ENCODE results near the gene PRRG4. TPM values are rescaled to one million over a fixed set of nuclear protein-coding genes. Genes with fewer than 3 reads are reported as not detected.

PRRG4 gene
- total RNA-seq, 6 experiments from 2014 or later: not detected

DNA sequence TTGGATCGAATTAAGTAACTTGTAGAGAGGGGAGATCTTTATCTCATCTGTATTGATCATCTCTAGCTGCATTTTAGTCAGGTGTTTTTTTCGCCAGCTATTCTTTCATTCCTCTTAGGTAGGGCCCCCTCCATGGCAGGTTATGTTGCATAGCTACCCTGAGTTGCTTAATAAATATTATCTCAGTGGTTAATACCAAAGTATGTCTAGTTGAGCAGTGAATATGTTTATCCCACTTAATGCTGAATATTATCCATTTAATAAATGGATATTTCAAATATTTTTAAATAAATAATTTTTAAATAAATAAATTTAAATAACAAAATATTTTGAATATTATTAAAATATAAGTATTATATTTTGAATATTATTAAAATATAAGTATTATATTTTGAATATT is 9.6 kb downstream of the PRRG4 start:
- H3K27me3 Mint-ChIP-seq (ENCODE audit: insufficient read depth): peaks cover 18% of the 10 kb centered on the region
- no peak overlapping the region for H3K4me3 Mint-ChIP-seq
- no peaks in the 10 kb centered on the region for H3K4me1 Mint-ChIP-seq (ENCODE audit: low read depth)
- TF ChIP-seq CTCF (IDR thresholded peaks at IDR 0.05): no peak
- no peak overlapping the region for H3K27ac Mint-ChIP-seq
- no peaks in the 10 kb centered on the region for H3K9me3 Mint-ChIP-seq
- DNase-seq: no peak
- H3K36me3 Mint-ChIP-seq (ENCODE audit: low read depth): no peaks in the 10 kb centered on the region

- no peaks in the 10 kb centered on the region for H3K36me3 Mint-ChIP-seq (ENCODE audit: low read depth)
- no peaks in the 10 kb centered on the region for H3K4me1 Mint-ChIP-seq (ENCODE audit: low read depth)
- TF ChIP-seq CTCF (IDR thresholded peaks at IDR 0.05): no peak
- H3K27ac Mint-ChIP-seq: no peak overlapping the region
- H3K9me3 Mint-ChIP-seq: no peaks in the 10 kb centered on the region
- H3K27me3 Mint-ChIP-seq (ENCODE audit: insufficient read depth): peaks cover 18% of the 10 kb centered on the region
- H3K4me3 Mint-ChIP-seq: no peak overlapping the region
- no peak for DNase-seq
Measured at GRCh38 chr11:32840587-32840986, 10.9 kb downstream of the PRRG4 start.

DNA sequence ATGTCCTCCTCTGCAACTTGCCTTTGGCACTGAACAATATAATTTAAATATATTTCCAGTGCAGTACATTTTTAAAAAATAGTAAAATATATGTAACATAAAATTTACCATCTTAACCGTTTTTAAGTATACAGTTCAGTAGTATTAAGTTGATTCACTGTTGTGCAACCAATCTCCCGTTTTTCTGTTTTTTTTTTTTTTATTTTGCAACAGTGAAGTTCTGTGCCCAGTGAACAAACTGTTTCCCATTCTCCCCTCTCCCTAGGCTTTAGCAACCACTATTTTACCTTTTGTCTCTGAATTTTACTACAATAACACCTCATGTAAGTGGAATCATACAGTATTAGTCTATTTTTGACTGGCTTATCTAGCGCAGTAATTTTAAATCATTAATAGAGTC is 13.8 kb downstream of the PRRG4 start:
- Mint-ChIP-seq H3K27ac (no peak overlapping the region), H3K9me3 (no peaks in the 10 kb centered on the region), H3K36me3 (ENCODE audit: low read depth) (no peaks in the 10 kb centered on the region), H3K4me1 (ENCODE audit: low read depth) (no peaks in the 10 kb centered on the region), H3K27me3 (ENCODE audit: insufficient read depth) (peaks cover 13% of the 10 kb centered on the region), H3K4me3 (no peak overlapping the region)
- no peak for DNase-seq
- TF ChIP-seq CTCF (IDR thresholded peaks at IDR 0.05): no peak

- Mint-ChIP-seq H3K4me1 (ENCODE audit: low read depth) (peaks cover 7% of the 10 kb centered on the region; the same call in 1 of the 2 replicates), H3K36me3 (ENCODE audit: low read depth) (no peaks in the 10 kb centered on the region), H3K9me3 (no peaks in the 10 kb centered on the region), H3K4me3 (no peak overlapping the region), H3K27me3 (ENCODE audit: insufficient read depth) (peaks cover 7% of the 10 kb centered on the region), H3K27ac (no peak overlapping the region)
- no peak for DNase-seq
- TF ChIP-seq CTCF (IDR thresholded peaks at IDR 0.05): no peak
Measured at GRCh38 chr11:32847511-32847910, 17.8 kb downstream of the PRRG4 start.

- no peak for DNase-seq
- peaks cover 5% of the 10 kb centered on the region for H3K27me3 Mint-ChIP-seq (ENCODE audit: insufficient read depth)
Measured at GRCh38 chr11:32849761-32850160, 20.0 kb downstream of the PRRG4 start.

More at GRCh38 chr11:32849761-32850160, 20.0 kb downstream of the PRRG4 start:
- Mint-ChIP-seq H3K4me1 (ENCODE audit: low read depth) (peaks cover 7% of the 10 kb centered on the region; the same call in 1 of the 2 replicates), H3K9me3 (no peaks in the 10 kb centered on the region), H3K27ac (no peak overlapping the region), H3K4me3 (no peak overlapping the region), H3K36me3 (ENCODE audit: low read depth) (no peaks in the 10 kb centered on the region)
- TF ChIP-seq CTCF (IDR thresholded peaks at IDR 0.05): no peak

All from HFFc6 (cell line).